IPS-18a (cell line): ENCODE data around the gene KIF4B.

Source experiments
- H3K27ac ChIP-seq: one replicate; pipeline ENCODE4 v1.5.1; 2013; ENCODE audit warnings: low read length
- H3K27me3 ChIP-seq: one replicate; pipeline ENCODE4 v1.6.1; 2013; ENCODE audit warnings: mild to moderate bottlenecking, low read length; ENCODE audit not compliant: control insufficient read depth, insufficient read depth
- H3K36me3 ChIP-seq: one replicate; pipeline ENCODE4 v1.6.1; 2013; ENCODE audit warnings: low read depth, low read length; ENCODE audit not compliant: control insufficient read depth
- H3K4me1 ChIP-seq: one replicate; pipeline ENCODE4 v1.6.1; 2013; ENCODE audit warnings: low read depth, low read length; ENCODE audit not compliant: control insufficient read depth
- H3K4me3 ChIP-seq: one replicate; pipeline ENCODE4 v1.5.1; 2013; ENCODE audit warnings: low read length
- H3K9ac ChIP-seq: one replicate; pipeline ENCODE4 v1.6.1; 2013; ENCODE audit warnings: mild to moderate bottlenecking, low read length, moderate library complexity
- H3K9me3 ChIP-seq: one replicate; pipeline ENCODE4 v1.6.1; 2013; ENCODE audit warnings: low read depth, low read length; ENCODE audit not compliant: control insufficient read depth

The KIF4B gene

GRCh38 chr5:155064580-155064979 is 51.0 kb downstream of the KIF4B start:
- no peaks in the 10 kb centered on the region for H3K27me3 ChIP-seq
- no peak overlapping the region for H3K27ac ChIP-seq
- H3K4me1 ChIP-seq, result no peaks in the 10 kb centered on the region
- H3K4me3 ChIP-seq, result no peak overlapping the region
- H3K36me3 ChIP-seq, result no peaks in the 10 kb centered on the region
- no peaks in the 10 kb centered on the region for H3K9me3 ChIP-seq
- no peak overlapping the region for H3K9ac ChIP-seq

DNA sequence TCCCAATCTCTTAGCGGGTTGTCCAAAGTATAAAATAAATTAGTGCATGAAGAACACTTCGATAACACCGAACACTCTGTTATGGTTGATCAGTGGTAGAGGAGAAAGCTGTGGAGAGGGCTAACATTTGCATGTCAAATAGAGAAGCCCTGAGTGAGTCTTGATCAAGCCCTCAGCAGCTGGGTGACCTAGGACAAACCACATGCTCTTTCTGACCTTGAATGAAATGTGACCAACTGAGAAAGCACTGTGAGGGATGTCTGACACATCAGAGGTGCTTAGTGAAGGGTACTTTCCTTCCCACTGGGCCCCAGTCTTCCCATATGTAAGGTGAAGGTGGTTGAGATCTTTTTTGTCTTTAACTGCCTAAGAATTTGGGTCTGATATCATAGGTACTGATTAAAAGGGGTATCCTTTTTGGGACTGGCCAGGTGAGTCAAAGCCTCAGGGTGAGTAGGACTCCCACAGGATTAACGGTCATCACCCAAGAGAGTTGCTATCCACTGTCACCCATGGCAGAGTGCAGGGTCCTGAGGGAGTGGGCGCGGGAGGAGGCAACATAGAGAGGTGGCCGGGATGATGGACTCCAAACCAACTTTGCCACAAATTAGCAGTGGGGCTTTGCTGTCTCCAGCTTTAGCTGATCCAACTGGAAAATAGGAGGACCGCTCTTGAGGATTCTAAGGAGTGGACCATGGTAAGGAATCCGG is 53.5 kb downstream of the KIF4B start:
- Histone ChIP-seq H3K27me3 (no peaks in the 10 kb centered on the region), H3K36me3 (no peaks in the 10 kb centered on the region), H3K9me3 (no peaks in the 10 kb centered on the region), H3K4me1 (no peaks in the 10 kb centered on the region), H3K27ac (no peak overlapping the region), H3K4me3 (no peak overlapping the region), H3K9ac (no peak overlapping the region)
